Measurements from ENCODE around the gene ZNF571.

DNA sequence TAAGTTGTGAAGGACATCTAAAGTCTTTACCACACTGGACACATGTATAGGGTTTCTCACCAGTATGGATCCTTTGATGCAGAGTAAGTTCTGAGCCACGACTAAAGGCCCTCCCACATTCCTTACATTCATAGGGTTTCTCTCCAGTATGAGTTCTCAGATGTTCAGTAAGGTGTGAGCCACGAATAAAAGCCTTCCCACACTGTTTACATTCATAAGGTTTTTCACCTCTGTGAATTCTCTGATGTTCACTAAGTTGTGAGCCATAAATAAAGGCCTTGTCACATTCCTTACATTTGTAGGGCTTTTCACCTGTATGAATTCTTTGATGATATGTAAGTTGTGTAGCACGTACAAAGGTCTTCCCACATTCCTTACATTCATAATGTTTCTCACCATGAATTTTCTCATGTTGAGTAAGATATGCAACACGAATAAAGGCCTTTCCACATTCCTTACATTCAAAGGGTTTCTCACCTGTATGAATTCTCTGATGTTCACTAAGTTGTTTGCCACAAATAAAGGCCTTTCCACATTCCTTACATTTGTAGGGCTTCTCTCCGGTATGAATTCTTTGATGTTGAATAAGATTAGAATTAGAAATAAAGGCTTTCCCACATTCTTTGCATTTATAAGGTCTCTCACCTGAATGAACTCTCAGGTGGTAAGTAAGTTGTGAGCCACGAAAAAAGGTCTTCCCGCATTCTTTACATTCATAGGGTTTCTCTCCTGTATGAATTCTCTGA lies 29.8 kb downstream of the ZNF571 start:
- TF ChIP-seq CTCF (IDR thresholded peaks at IDR 0.05 in 2 of 3, conservative IDR thresholded peaks at IDR 0.05 in 1 of 3; ENCODE audit: control insufficient read depth in 2 of 3, extremely low read depth in 1 of 3, insufficient read depth in 1 of 3, low read depth in 3 of 3, low read length in 3 of 3) (no peak), POLR2A (IDR thresholded peaks at IDR 0.05; ENCODE audit: low read depth, low read length) (no peak), EZH2 (IDR thresholded peaks at IDR 0.05; ENCODE audit: borderline replicate concordance, control insufficient read depth, low read depth, low read length) (no peak), MXI1 (IDR thresholded peaks at IDR 0.05; ENCODE audit: low read depth, low read length) (no peak), RAD21 (IDR thresholded peaks at IDR 0.05; ENCODE audit: insufficient read depth, low read depth, low read length) (no peak), EP300 (IDR thresholded peaks at IDR 0.05; ENCODE audit: borderline replicate concordance in 1 of 2, control insufficient read depth in 1 of 2, low read depth in 2 of 2, low read length in 2 of 2) (no peak), TCF12 (IDR thresholded peaks at IDR 0.05; ENCODE audit: low read depth, low read length) (no peak), KDM1A (IDR thresholded peaks at IDR 0.05; ENCODE audit: borderline replicate concordance) (no peak)

Measured in GM12878 (cell line).